H1 (cell line): ENCODE measurements around the gene TMEM120B. TPM values are rescaled to one million over a fixed set of nuclear protein-coding genes. Genes with fewer than 3 reads are reported as not detected.

ENCODE experiments used
- CTCF ChIA-PET: fragments of 300-600 bp; sonication (Branson Sonifier 250); formaldehyde crosslinking; loops from one replicate; lab custom pipeline; 2021; ENCODE audit not compliant: partially characterized antibody; lab: Charles Lee
- POLR2A ChIA-PET: fragments of 300-600 bp; sonication (Branson Sonifier 250); formaldehyde crosslinking; loops from one replicate; lab custom pipeline; 2021; ENCODE audit warnings: inconsistent platforms; ENCODE audit not compliant: partially characterized antibody; lab: Charles Lee
- DNase-seq, 2 experiments: peaks; one replicate each; pipeline versions ENCODE4 v3.0.0 to v3.0.0-alpha.2; 2010 to 2022; ENCODE audit warnings: low spot score in 2 of 2, low read depth in 1 of 2, mixed read lengths in 1 of 2
- FAIRE-seq: peaks from 2 replicates; lab custom pipeline; 2011; peaks lifted over from hg19 to GRCh38; lab: Jason Lieb, UNC
- H2AFZ ChIP-seq: 2 replicates; pipeline ENCODE4 v1.8.1; 2012; ENCODE audit warnings: low read length, inconsistent platforms
- H2AK5ac ChIP-seq: 2 replicates; pipeline ENCODE4 v1.6.1; 2013; ENCODE audit warnings: low read depth, low read length
- H2BK120ac ChIP-seq: replicated peaks from 2 replicates; pipeline ENCODE3; 2013; ENCODE audit warnings: low read depth, low read length, inconsistent platforms
- H2BK12ac ChIP-seq: 2 replicates; pipeline ENCODE4 v1.6.1; 2013; ENCODE audit warnings: low read depth, low read length
- H2BK15ac ChIP-seq: 2 replicates; pipeline ENCODE4 v1.6.1; 2013; ENCODE audit warnings: low read length
- H2BK20ac ChIP-seq: 2 replicates; pipeline ENCODE4 v1.6.1; 2013; ENCODE audit warnings: low read length
- H2BK5ac ChIP-seq: 2 replicates; pipeline ENCODE4 v1.6.1; 2013; ENCODE audit warnings: low read depth, low read length
- H3K14ac ChIP-seq: 2 replicates; pipeline ENCODE4 v1.6.1; 2013; ENCODE audit warnings: inconsistent platforms; ENCODE audit not compliant: insufficient read length
- H3K18ac ChIP-seq: 2 replicates; pipeline ENCODE4 v1.6.1; 2013; ENCODE audit warnings: low read length; ENCODE audit errors: extremely low read depth
- H3K23ac ChIP-seq: 2 replicates; pipeline ENCODE4 v1.6.1; 2013; ENCODE audit warnings: inconsistent platforms; ENCODE audit not compliant: insufficient read length
- H3K23me2 ChIP-seq: 2 replicates; pipeline ENCODE4 v1.6.1; 2013; ENCODE audit warnings: low read depth, low read length
- H3K27ac ChIP-seq: 2 replicates; pipeline ENCODE4 v1.6.1; 2011; ENCODE audit warnings: low read depth, low read length, inconsistent platforms
- H3K27me3 ChIP-seq, 4 experiments: replicated peaks in 1 of 4; 1 replicate in 1 of 4; 2 replicates in 3 of 4; pipeline versions ENCODE4 v1.6.1 to v1.8.1; 2011 to 2013; ENCODE audit warnings: low read length in 3 of 4, mild to moderate bottlenecking in 3 of 4, inconsistent platforms in 2 of 4, mixed read lengths in 2 of 4, moderate library complexity in 1 of 4; ENCODE audit not compliant: control insufficient read depth in 3 of 4, insufficient read depth in 3 of 4; ENCODE audit errors: extremely low read depth in 1 of 4
- H3K36me3 ChIP-seq, 4 experiments: 2 replicates each; pipeline versions ENCODE4 v1.6.1 to v1.8.1; 2011 to 2013; ENCODE audit warnings: mild to moderate bottlenecking in 4 of 4, low read length in 3 of 4, moderate library complexity in 2 of 4, control low read depth in 1 of 4, inconsistent platforms in 1 of 4; ENCODE audit not compliant: insufficient read depth in 4 of 4, control insufficient read depth in 2 of 4
- H3K4ac ChIP-seq: replicated peaks from 2 replicates; pipeline ENCODE3; 2013; ENCODE audit warnings: low read length, low read depth, mixed read lengths, inconsistent platforms; ENCODE audit not compliant: insufficient read length
- H3K4me1 ChIP-seq, 4 experiments: replicated peaks in 1 of 4; 1 replicate in 1 of 4; 2 replicates in 3 of 4; pipeline versions ENCODE4 v1.6.1 to v1.8.1; 2011 to 2013; ENCODE audit warnings: low read length in 3 of 4, inconsistent platforms in 2 of 4, mixed read lengths in 1 of 4; ENCODE audit not compliant: insufficient read depth in 4 of 4, control insufficient read depth in 3 of 4
- H3K4me2 ChIP-seq, 2 experiments: 2 replicates each; pipeline versions ENCODE4 v1.6.1 to v1.8.1; 2011 to 2013; ENCODE audit warnings: low read depth in 2 of 2, low read length in 2 of 2, control low read depth in 1 of 2, inconsistent platforms in 1 of 2, mild to moderate bottlenecking in 1 of 2; ENCODE audit not compliant: insufficient read depth in 1 of 2
- H3K4me3 ChIP-seq, 4 experiments: fragments of 200-600, 300-600 bp in 1 of 4; sonication (generic), shearing (Covaris generic), sonication (Bioruptor Twin) in 1 of 4; 2 replicates each; pipeline versions ENCODE4 v1.5.1 to v1.8.1; 2011 to 2016; ENCODE audit warnings: low read length in 4 of 4, low read depth in 3 of 4, control low read depth in 2 of 4, inconsistent platforms in 2 of 4, mild to moderate bottlenecking in 2 of 4, mixed read lengths in 1 of 4, moderate library complexity in 1 of 4; ENCODE audit not compliant: insufficient read depth in 2 of 4; ENCODE audit errors: extremely low read depth in 1 of 4
- H3K56ac ChIP-seq: replicated peaks from 2 replicates; pipeline ENCODE3; 2013; ENCODE audit warnings: low read depth, mild to moderate bottlenecking, mixed read lengths, low read length, inconsistent platforms; ENCODE audit not compliant: insufficient read length
- H3K79me1 ChIP-seq: 2 replicates; pipeline ENCODE4 v1.6.1; 2013; ENCODE audit warnings: low read depth, low read length, control low read depth
- H3K79me2 ChIP-seq, 2 experiments: 2 replicates each; pipeline versions ENCODE4 v1.6.1 to v1.8.1; 2012 to 2013; ENCODE audit warnings: low read length in 2 of 2, mild to moderate bottlenecking in 2 of 2, inconsistent platforms in 1 of 2; ENCODE audit not compliant: insufficient read depth in 2 of 2, control insufficient read depth in 1 of 2
- H3K9ac ChIP-seq, 4 experiments: replicated peaks in 1 of 4; 1 replicate in 1 of 4; 2 replicates in 3 of 4; pipeline versions ENCODE4 v1.6.1 to v1.8.1; 2011 to 2013; ENCODE audit warnings: low read depth in 3 of 4, low read length in 3 of 4, control low read depth in 2 of 4, mild to moderate bottlenecking in 2 of 4, moderate library complexity in 2 of 4, inconsistent platforms in 1 of 4; ENCODE audit errors: extremely low read depth in 1 of 4
- H3K9me3 ChIP-seq, 2 experiments: 2 replicates each; pipeline versions ENCODE4 v1.6.1 to v1.8.1; 2012 to 2013; ENCODE audit warnings: mild to moderate bottlenecking in 2 of 2, moderate library complexity in 2 of 2, control low read depth in 1 of 2, inconsistent platforms in 1 of 2, low read depth in 1 of 2, low read length in 1 of 2, mixed read lengths in 1 of 2; ENCODE audit not compliant: insufficient read depth in 2 of 2
- H4K20me1 ChIP-seq, 2 experiments: replicated peaks in 1 of 2; 2 replicates each; pipeline versions ENCODE3 to v1.8.1; 2011 to 2013; ENCODE audit warnings: inconsistent platforms in 2 of 2, low read length in 2 of 2, mild to moderate bottlenecking in 1 of 2; ENCODE audit not compliant: insufficient read depth in 2 of 2, control insufficient read depth in 1 of 2
- H4K5ac ChIP-seq: 2 replicates; pipeline ENCODE4 v1.6.1; 2013; ENCODE audit warnings: low read length, low read depth, mixed read lengths, inconsistent platforms; ENCODE audit not compliant: insufficient read length
- H4K8ac ChIP-seq: 2 replicates; pipeline ENCODE4 v1.8.0; 2013; ENCODE audit warnings: mild to moderate bottlenecking, moderate library complexity, low read length, inconsistent platforms; ENCODE audit not compliant: insufficient read depth; ENCODE audit errors: extremely low read depth
- H4K91ac ChIP-seq: replicated peaks from 2 replicates; pipeline ENCODE3; 2013; ENCODE audit warnings: low read length, mixed read lengths, inconsistent platforms; ENCODE audit not compliant: insufficient read length
- FOSL1 ChIP-seq: IDR thresholded peaks from 2 replicates; pipeline ENCODE4 v1.6.1; 2011; ENCODE audit warnings: mild to moderate bottlenecking, low read depth, low read length, moderate library complexity; ENCODE audit not compliant: insufficient read depth
- SIX5 ChIP-seq: IDR thresholded peaks from 2 replicates; pipeline ENCODE4 v1.6.1; 2011; ENCODE audit warnings: mild to moderate bottlenecking, low read depth, low read length
- TEAD4 ChIP-seq: IDR thresholded peaks from 2 replicates; pipeline ENCODE4 v1.6.1; 2012; ENCODE audit warnings: low read depth, low read length, inconsistent platforms, mixed read lengths
- WGBS, 2 experiments: shearing (Covaris generic) in 1 of 2; methylation state at CpG; one replicate each; pipeline versions ENCODE4 v1.1.6 to v1.1.7; 2013 to 2015; ENCODE audit warnings: low lambda C conversion rate in 2 of 2, mixed read lengths in 2 of 2, inconsistent platforms in 1 of 2, low coverage in 1 of 2, missing lambda C conversion rate in 1 of 2; ENCODE audit not compliant: insufficient replicate concordance in 2 of 2, insufficient coverage in 1 of 2, insufficient read length in 1 of 2; ENCODE audit errors: extremely low coverage in 1 of 2, missing lambda C conversion rate in 1 of 2; 5-methylcytosine and 5-hydroxymethylcytosine counted together
- polyA plus RNA-seq, 7 experiments: library from polyadenylated mRNA; depleted of rRNA in 3 of 7; stranded (reverse) in 5 of 7; unstranded in 2 of 7; fragments of >200 nt in 5 of 7; fragments of 200-250 nt in 2 of 7; gene quantifications; 1 replicate in 5 of 7; 2 replicates in 1 of 7; 4 replicates in 1 of 7; pipeline versions ENCODE4 v1.2.1 to v1.2.3, GENCODE V29; 2011 to 2013; ENCODE audit warnings: missing spikeins in 2 of 7, mixed read lengths in 2 of 7
- total RNA-seq: library from RNA; stranded (reverse); fragmentation: NEBNext Ultra II Directional; extraction: Animal tissue kit (Norgen Biotek cat#: 25700); gene quantifications from 2 replicates; pipeline ENCODE4 v1.2.1, GENCODE V29; 2021

TMEM120B gene
- total and polyA plus RNA-seq, 2 of the 8 experiments (the other 6 are each of a cell fraction or from before 2014, with no cell fraction given), result 22.0 to 29.1 TPM

DNA sequence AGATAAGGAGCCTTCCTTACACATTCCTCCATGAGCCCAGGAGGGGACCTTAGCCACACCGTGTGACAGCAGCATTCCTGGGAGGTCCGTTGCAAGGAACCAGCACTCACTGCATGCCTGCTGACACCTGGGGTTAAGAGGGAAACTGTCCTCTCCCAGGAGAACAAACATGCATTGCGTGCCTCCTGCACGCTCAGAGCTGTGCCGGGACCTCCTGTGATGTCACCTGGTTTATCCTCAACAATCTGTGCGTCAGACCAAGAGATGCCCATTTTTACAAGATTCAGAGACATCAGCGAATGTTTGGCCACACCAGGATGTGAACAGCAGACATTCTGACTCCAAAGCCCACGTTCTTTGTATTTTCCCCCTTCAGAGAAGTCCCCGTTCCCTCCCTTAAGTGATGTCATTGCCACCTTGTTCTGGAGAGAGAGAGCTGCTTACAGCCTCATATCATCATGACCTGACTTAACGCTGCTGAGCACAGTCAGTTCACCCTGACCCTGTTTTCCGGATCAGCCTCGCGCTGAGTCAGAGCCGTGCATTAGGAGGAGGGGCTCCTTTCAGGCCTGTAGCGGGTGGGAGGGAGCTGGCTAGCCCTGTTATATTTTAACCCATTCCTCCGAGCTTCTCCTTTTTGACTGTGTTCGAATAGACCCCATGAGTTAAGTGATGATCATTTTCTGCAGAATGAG, 36.2 kb downstream of the TMEM120B start:
- H2BK120ac ChIP-seq, result no peak overlapping the region
- no peak overlapping the region for H3K14ac ChIP-seq
- ChIA-PET CTCF (interaction anchor here (0.6 to 1.8 kb wide), 4 partner anchors 8 to 48 kb away, joined by 3 to 4 read pairs (median 4); no protein-coding TSS in a partner anchor), POLR2A (interaction anchor here (0.9 to 1.6 kb wide), 4 partner anchors 11 to 53 kb away, joined by 3 to 5 read pairs (median 3); no protein-coding TSS in a partner anchor)
- no peaks in the 10 kb centered on the region for H3K27me3 ChIP-seq
- FAIRE-seq (no peak), DNase-seq (peak in 1 of 2 experiments; percentile 52)
- TF ChIP-seq FOSL1 (no peak), TEAD4 (peak; percentile 43; the same call in 1 of the 2 replicates), SIX5 (no peak)
- no peak overlapping the region for H3K56ac ChIP-seq
- H3K79me2 ChIP-seq, result no peaks in the 10 kb centered on the region; a peak in 1 of 4 replicates
- no peak overlapping the region for H2BK12ac ChIP-seq
- no peaks in the 10 kb centered on the region for H3K4me1 ChIP-seq
- H2BK20ac ChIP-seq, result no peak overlapping the region
- no peak overlapping the region for H2AK5ac ChIP-seq
- no peak overlapping the region; the same call in 1 of the 2 replicates for H2BK5ac ChIP-seq
- H3K23ac ChIP-seq, result no peak overlapping the region
- no peak overlapping the region for H3K4me3 ChIP-seq
- peaks cover 3 to 23% of the 10 kb centered on the region in 2 experiments for H4K20me1 ChIP-seq
- no peak overlapping the region for H3K4me2 ChIP-seq
- no peak overlapping the region for H2AFZ ChIP-seq
- peaks cover 2 to 28% (median 7%) of the 10 kb centered on the region in 4 experiments; a peak in 6 of 8 replicates for H3K36me3 ChIP-seq
- no peak overlapping the region for H2BK15ac ChIP-seq
- H4K5ac ChIP-seq, result no peak overlapping the region
- H3K9me3 ChIP-seq, result no peaks in the 10 kb centered on the region
- H3K23me2 ChIP-seq, result peaks cover 10% of the 10 kb centered on the region; the same call in 1 of the 2 replicates
- no peak overlapping the region for H3K9ac ChIP-seq
- no peak overlapping the region for H4K8ac ChIP-seq
- H3K27ac ChIP-seq, result no peak overlapping the region
- no peak overlapping the region for H3K4ac ChIP-seq
- no peak overlapping the region for H3K18ac ChIP-seq
- no peak overlapping the region for H4K91ac ChIP-seq
- WGBS, 2 experiments, result 81% methylated on average over 17 of the region's 17 CpGs; no CpG with 5 or more reads in 1 of the 2 experiments
- H3K79me1 ChIP-seq, result peaks cover 2% of the 10 kb centered on the region; the same call in 1 of the 2 replicates
